K562 (cell line): Measurements from ENCODE around the gene PACS2. TPM values are rescaled to one million over a fixed set of nuclear protein-coding genes. Genes with fewer than 3 reads are reported as not detected.
A peak's percentile ranks its signal among the peaks of the same experiment; 100 is the strongest.

Source experiments
- ATAC-seq: fragments of 200-7000 bp; cut with Tn5 transposase; 3 replicates; pipeline ENCODE4 v1.9.1; 2020; ENCODE audit warnings: moderate library complexity
- BruUV-seq: library from RNA; stranded (reverse); fragments of 400-500 nt; replicated peaks from 2 replicates; lab custom pipeline; 2021; lab: Mats Ljungman, UMichigan
- CTCF ChIA-PET: fragments of 300-600 bp; formaldehyde crosslinking; extraction: SDS; loops from one replicate; lab custom pipeline; 2021; ENCODE audit warnings: low intra/inter-chr PET ratio; lab: Yijun Ruan, JAX
- POLR2A ChIA-PET: fragments of 300-600, 350-650 bp; sonication (Branson Sonifier 250); formaldehyde crosslinking; extraction: SDS; loops from one replicate; lab custom pipeline; 2021; ENCODE audit warnings: antibody characterized with exemption, inconsistent platforms; lab: Yijun Ruan, JAX
- DNase-seq, 4 experiments: peaks; one replicate each; pipeline versions ENCODE4 v3.0.0 to v3.0.0-alpha.2; 2011 to 2018; ENCODE audit warnings: low spot score in 3 of 4, mixed read lengths in 3 of 4; ENCODE audit errors: extremely low read depth in 1 of 4
- FAIRE-seq: peaks from 2 replicates; lab custom pipeline; 2011; peaks lifted over from hg19 to GRCh38; lab: Jason Lieb, UNC
- H2AFZ ChIP-seq: 2 replicates; pipeline ENCODE4 v1.6.0; 2011; ENCODE audit warnings: low read depth, low read length, control low read depth, inconsistent platforms
- H3K27ac ChIP-seq: fragments of 200-600 bp; 3 replicates; pipeline ENCODE4 v1.8.0; 2011; ENCODE audit warnings: low read depth, mild to moderate bottlenecking, control low read depth, inconsistent platforms, low read length, moderate library complexity, mixed read lengths; ENCODE audit errors: extremely low read depth
- H3K27me3 ChIP-seq, 2 experiments: fragments of 300-600 bp in 1 of 2; 2 replicates in 1 of 2; 3 replicates in 1 of 2; pipeline versions ENCODE4 v1.6.0 to v1.8.0; 2011; ENCODE audit warnings: inconsistent platforms in 2 of 2, low read length in 2 of 2, mild to moderate bottlenecking in 1 of 2, mixed read lengths in 1 of 2, moderate library complexity in 1 of 2; ENCODE audit not compliant: control insufficient read depth in 2 of 2, insufficient read depth in 2 of 2
- H3K36me3 ChIP-seq: fragments of 300-600 bp; 3 replicates; pipeline ENCODE4 v1.8.0; 2011; ENCODE audit warnings: mild to moderate bottlenecking, low read length, inconsistent platforms; ENCODE audit not compliant: control insufficient read depth, insufficient read depth
- H3K4me1 ChIP-seq, 2 experiments: fragments of 200-600 bp in 1 of 2; replicated peaks in 1 of 2; 2 replicates in 1 of 2; 3 replicates in 1 of 2; pipeline versions ENCODE4 v1.5.1 to v1.8.0; 2011; ENCODE audit warnings: inconsistent platforms in 2 of 2, low read length in 2 of 2, mild to moderate bottlenecking in 1 of 2, mixed read lengths in 1 of 2, moderate library complexity in 1 of 2; ENCODE audit not compliant: control insufficient read depth in 2 of 2, insufficient read depth in 2 of 2
- H3K4me2 ChIP-seq: 2 replicates; pipeline ENCODE4 v1.6.1; 2011; ENCODE audit warnings: low read length, control low read depth, inconsistent platforms, mixed read lengths; ENCODE audit not compliant: insufficient read depth
- H3K4me3 ChIP-seq: fragments of 200-600 bp; sonication (generic), shearing (Covaris generic); 2 replicates; pipeline ENCODE4 v1.5.1; 2016; ENCODE audit warnings: control low read depth, inconsistent platforms
- H3K79me2 ChIP-seq: fragments of 200-600 bp; 3 replicates; pipeline ENCODE4 v1.8.0; 2011; ENCODE audit warnings: low read length, inconsistent platforms; ENCODE audit not compliant: control insufficient read depth, insufficient read depth
- H3K9ac ChIP-seq, 2 experiments: 2 replicates each; pipeline versions ENCODE4 v1.6.0 to v1.6.1; 2011; ENCODE audit warnings: low read depth in 2 of 2, low read length in 2 of 2, control low read depth in 1 of 2, inconsistent platforms in 1 of 2, mild to moderate bottlenecking in 1 of 2, mixed read lengths in 1 of 2; ENCODE audit not compliant: insufficient read depth in 1 of 2
- H3K9me1 ChIP-seq: one replicate; pipeline ENCODE4 v1.6.0; 2011; ENCODE audit warnings: inconsistent platforms, mild to moderate bottlenecking, low read length, moderate library complexity; ENCODE audit not compliant: control insufficient read depth, insufficient read depth
- H3K9me3 ChIP-seq: replicated peaks from 2 replicates; pipeline ENCODE4 v1.5.1; 2011; ENCODE audit warnings: low read depth, low read length, inconsistent platforms; ENCODE audit not compliant: control insufficient read depth, insufficient read depth
- H4K20me1 ChIP-seq: replicated peaks from 2 replicates; pipeline ENCODE4 v1.6.1; 2011; ENCODE audit warnings: low read length, inconsistent platforms, mixed read lengths; ENCODE audit not compliant: control insufficient read depth, insufficient read depth
- CSDE1 ChIP-seq, 2 experiments: fragments of 450-650 bp; IDR thresholded peaks; 2 replicates each; pipeline ENCODE4 v1.6.1; 2016; ENCODE audit warnings: mild to moderate bottlenecking in 1 of 2
- POLR2G ChIP-seq: fragments of 200-400 bp; formaldehyde crosslinking; IDR thresholded peaks from 2 replicates; pipeline ENCODE4 v1.6.1; 2017; ENCODE audit warnings: low read depth, mild to moderate bottlenecking, antibody characterized with exemption, low read length, moderate library complexity
- PTRF ChIP-seq: fragments of 450-650 bp; IDR thresholded peaks from 2 replicates; pipeline ENCODE4 v1.6.1; 2016; ENCODE audit warnings: mild to moderate bottlenecking, missing genetic modification characterization, missing compliant biosample characterization
- whole genome bisulfite sequencing: fragments of 100-300 bp; shearing (Covaris generic); methylation state at CpG from one replicate; pipeline ENCODE4 v1.1.6; 2016; ENCODE audit warnings: low coverage, mixed read lengths; ENCODE audit not compliant: insufficient coverage; ENCODE audit errors: missing lambda C conversion rate; 5-methylcytosine and 5-hydroxymethylcytosine counted together
- in situ Hi-C: fragments of 300-500 bp; cut with MboI; formaldehyde crosslinking; loops from 4 replicates; pipeline ENCODE4 v1.15.0; 2018; ENCODE audit warnings: inconsistent platforms, mixed read lengths
- intact Hi-C: fragments of 100-400 bp; cut with micrococcal nuclease; formaldehyde crosslinking; loops from 2 replicates; pipeline ENCODE4 v1.14.2; 2022
- polyA plus RNA-seq, 8 experiments: library from polyadenylated mRNA; depleted of rRNA in 4 of 8; stranded (reverse) in 5 of 8; unstranded in 3 of 8; fragments of >200 nt; fragmentation: Nextera tagmentation in 2 of 8; fragmentation: Illumina TruSeq in 1 of 8; extraction: Ambion mirVana in 2 of 8; extraction: Trizol in 1 of 8; gene quantifications; 2 replicates each; pipeline versions ENCODE4 v1.2.1 to v1.2.3, GENCODE V29; 2011 to 2014; ENCODE audit warnings: inconsistent platforms in 1 of 8, missing spikeins in 1 of 8
- total RNA-seq, 7 experiments: library from RNA; depleted of rRNA in 6 of 7; stranded (reverse); fragments of >200 nt in 6 of 7; fragmentation: Illumina TruSeq in 2 of 7; extraction: Trizol in 2 of 7; gene quantifications; 2 replicates each; pipeline versions ENCODE4 v1.2.1 to v1.2.3, GENCODE V29; 2011 to 2021; ENCODE audit warnings: low replicate concordance in 1 of 7

PACS2 gene
- total and polyA plus RNA-seq, 9 of the 15 experiments (the other 6 are each of a cell fraction or from before 2014, with no cell fraction given) = 0.11 to 20.8 (median 9.9) TPM

- FAIRE-seq (no peak), DNase-seq (no peak), ATAC-seq (no peak)
- no peak for TF ChIP-seq PTRF (tag)
- no peak for TF ChIP-seq CSDE1 (IDR thresholded peaks at IDR 0.05)
- peak; percentile 28; the same call in 1 of the 2 replicates for TF ChIP-seq POLR2G
- Histone ChIP-seq H3K4me2 (no peak overlapping the region), H3K79me2 (no peaks in the 10 kb centered on the region), H3K27ac (no peak overlapping the region), H4K20me1 (no peaks in the 10 kb centered on the region; the same call in 1 of the 2 replicates), H3K4me1 (peaks cover 0 to 62% of the 10 kb centered on the region in 2 experiments; a peak in 3 of 5 replicates), H3K9me1 (no peaks in the 10 kb centered on the region), H2AFZ (no peak overlapping the region), H3K36me3 (no peaks in the 10 kb centered on the region), H3K27me3 (no peaks in the 10 kb centered on the region), H3K9me3 (no peaks in the 10 kb centered on the region), H3K4me3 (no peak overlapping the region), H3K9ac (peak overlapping the region in 1 of 2 experiments; percentile 45; a peak in 2 of 4 replicates)
- in situ Hi-C loops (no loop called here), intact Hi-C loops (no loop called here)
- 32% methylated on average over 13 of the region's 27 CpGs for WGBS
- CTCF ChIA-PET = no interaction called here
- no TSS peak for BruUV-seq
- POLR2A ChIA-PET = no interaction called here
Measured at GRCh38 chr14:105389976-105390848, 75.7 kb downstream of the PACS2 start.
